Esophagus muscularis mucosa (tissue), 4 donors: ENCODE data around the gene ANO10.

ENCODE experiments used
- EP300 ChIP-seq: sonication (generic); formaldehyde crosslinking; IDR thresholded peaks from one replicate; pipeline ENCODE4 v1.6.1; 2017; ENCODE audit warnings: antibody characterized with exemption
- POLR2A ChIP-seq: fragments of 450-650 bp; IDR thresholded peaks from one replicate; pipeline ENCODE4 v1.6.1; 2017; ENCODE audit warnings: antibody characterized with exemption, moderate library complexity, mild to moderate bottlenecking, low read depth
- POLR2AphosphoS5 ChIP-seq, 2 donors: sonication (generic); formaldehyde crosslinking; IDR thresholded peaks; one replicate each; pipeline ENCODE4 v1.6.1; 2017; ENCODE audit warnings: antibody characterized with exemption in 2 of 2
- TF ChIP-seq, protein P1 (sequence below), 3 experiments: fragments of 200-600 bp in 2 of 3; fragments of 450-650 bp in 1 of 3; sonication (generic) in 2 of 3; IDR thresholded peaks; one replicate each; pipeline ENCODE4 v1.5.1; 2017 to 2019; ENCODE audit warnings: antibody characterized with exemption in 3 of 3, mild to moderate bottlenecking in 2 of 3, moderate library complexity in 1 of 3

DNA sequence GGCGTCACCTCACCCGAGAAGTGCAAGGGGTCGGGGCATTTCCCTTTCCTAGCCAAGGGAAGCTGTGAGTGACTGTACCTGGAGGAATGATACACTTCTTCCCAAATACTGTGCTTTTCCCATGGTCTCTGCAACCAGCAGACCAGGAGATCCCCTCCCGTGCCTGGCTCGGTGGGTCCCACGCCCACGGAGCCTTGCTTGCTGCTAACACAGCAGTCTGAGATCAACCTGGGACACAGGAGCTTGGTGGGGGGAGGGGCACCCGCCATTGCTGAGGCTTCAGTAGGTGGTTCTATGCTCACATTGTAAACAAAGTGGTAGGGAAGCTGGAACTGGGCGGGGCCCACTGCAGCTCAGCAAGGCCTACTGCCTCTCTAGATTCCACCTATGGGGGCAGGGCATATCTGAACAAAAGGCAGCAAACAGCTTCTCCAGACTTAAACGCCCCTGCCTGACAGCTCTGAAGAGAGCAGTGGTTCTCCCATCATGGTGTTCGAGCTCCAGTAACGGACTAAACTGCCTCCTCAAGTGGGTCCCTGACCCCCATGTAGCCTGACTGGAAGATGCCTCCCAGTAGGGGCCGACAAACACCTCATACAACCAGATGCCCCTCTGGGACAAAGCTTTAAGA is 37.6 kb upstream of the ANO10 start:
- TF ChIP-seq, protein P1, sequence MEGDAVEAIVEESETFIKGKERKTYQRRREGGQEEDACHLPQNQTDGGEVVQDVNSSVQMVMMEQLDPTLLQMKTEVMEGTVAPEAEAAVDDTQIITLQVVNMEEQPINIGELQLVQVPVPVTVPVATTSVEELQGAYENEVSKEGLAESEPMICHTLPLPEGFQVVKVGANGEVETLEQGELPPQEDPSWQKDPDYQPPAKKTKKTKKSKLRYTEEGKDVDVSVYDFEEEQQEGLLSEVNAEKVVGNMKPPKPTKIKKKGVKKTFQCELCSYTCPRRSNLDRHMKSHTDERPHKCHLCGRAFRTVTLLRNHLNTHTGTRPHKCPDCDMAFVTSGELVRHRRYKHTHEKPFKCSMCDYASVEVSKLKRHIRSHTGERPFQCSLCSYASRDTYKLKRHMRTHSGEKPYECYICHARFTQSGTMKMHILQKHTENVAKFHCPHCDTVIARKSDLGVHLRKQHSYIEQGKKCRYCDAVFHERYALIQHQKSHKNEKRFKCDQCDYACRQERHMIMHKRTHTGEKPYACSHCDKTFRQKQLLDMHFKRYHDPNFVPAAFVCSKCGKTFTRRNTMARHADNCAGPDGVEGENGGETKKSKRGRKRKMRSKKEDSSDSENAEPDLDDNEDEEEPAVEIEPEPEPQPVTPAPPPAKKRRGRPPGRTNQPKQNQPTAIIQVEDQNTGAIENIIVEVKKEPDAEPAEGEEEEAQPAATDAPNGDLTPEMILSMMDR (IDR thresholded peaks at IDR 0.05): no peak
- no peak for TF ChIP-seq POLR2A
- no peak for TF ChIP-seq EP300
- no peak for TF ChIP-seq POLR2AphosphoS5 (IDR thresholded peaks at IDR 0.05)
